A673 (cell line): ENCODE results near the gene PCYT1B. TPM values are rescaled to one million over a fixed set of nuclear protein-coding genes. Genes with fewer than 3 reads are reported as not detected.

Experiments
- BruUV-seq: library from RNA; stranded (reverse); fragments of 400-500 nt; replicated peaks from 2 replicates; lab custom pipeline; 2021; lab: Mats Ljungman, UMichigan
- CTCF ChIA-PET: fragments of 300-600 bp; sonication (Branson Sonifier 250); formaldehyde crosslinking; loops from one replicate; lab custom pipeline; 2022; ENCODE audit warnings: antibody characterized with exemption; lab: Charles Lee
- POLR2A ChIA-PET: fragments of 300-600 bp; sonication (Branson Sonifier 250); formaldehyde crosslinking; loops from one replicate; lab custom pipeline; 2022; ENCODE audit warnings: antibody characterized with exemption; ENCODE audit not compliant: low non-redundant PET; lab: Charles Lee
- DNase-seq: peaks from one replicate; pipeline ENCODE4 v3.0.0-alpha.2; 2015; ENCODE audit warnings: low spot score
- H3K27ac ChIP-seq: fragments of 200-600 bp; sonication (generic); 2 replicates; pipeline ENCODE4 v1.5.1; 2016; ENCODE audit warnings: mixed run types, low read depth, mild to moderate bottlenecking, mixed read lengths, antibody characterized with exemption, low read length; ENCODE audit not compliant: poor library complexity, severe bottlenecking
- H3K27me3 ChIP-seq: fragments of 200-600 bp; sonication (generic); replicated peaks from 2 replicates; pipeline ENCODE4 v1.6.1; 2017; ENCODE audit warnings: mixed run types, low read depth, mild to moderate bottlenecking, mixed read lengths, antibody characterized with exemption, low read length; ENCODE audit not compliant: insufficient read depth, poor library complexity
- H3K36me3 ChIP-seq: fragments of 200-600 bp; sonication (generic); 2 replicates; pipeline ENCODE4 v1.6.1; 2016; ENCODE audit warnings: mixed run types, mild to moderate bottlenecking, mixed read lengths, antibody characterized with exemption, low read length; ENCODE audit not compliant: insufficient read depth, poor library complexity, severe bottlenecking
- H3K4me1 ChIP-seq: fragments of 200-600 bp; sonication (generic); 2 replicates; pipeline ENCODE4 v1.6.1; 2017; ENCODE audit warnings: mixed run types, mild to moderate bottlenecking, mixed read lengths, antibody characterized with exemption, low read length; ENCODE audit not compliant: insufficient read depth, poor library complexity, severe bottlenecking
- H3K4me3 ChIP-seq: fragments of 200-600 bp; sonication (generic); 2 replicates; pipeline ENCODE4 v1.5.1; 2016; ENCODE audit warnings: low read depth, mixed run types, mild to moderate bottlenecking, mixed read lengths, low read length; ENCODE audit not compliant: poor library complexity, severe bottlenecking
- H3K9me3 ChIP-seq: fragments of 200-600 bp; sonication (generic); 2 replicates; pipeline ENCODE4 v1.6.1; 2016; ENCODE audit warnings: mixed run types, low read depth, mild to moderate bottlenecking, mixed read lengths, antibody characterized with exemption, low read length; ENCODE audit not compliant: poor library complexity, severe bottlenecking
- EZH2 ChIP-seq: fragments of 200-600 bp; sonication (generic); IDR thresholded peaks from 2 replicates; pipeline ENCODE4 v1.6.1; 2017; ENCODE audit warnings: borderline replicate concordance, low read depth, mild to moderate bottlenecking, mixed read lengths, antibody characterized with exemption, low read length; ENCODE audit not compliant: poor library complexity, severe bottlenecking
- intact Hi-C: fragments of 100-400 bp; cut with micrococcal nuclease; formaldehyde crosslinking; loops from one replicate; pipeline ENCODE4 v1.10.0; 2022; ENCODE audit not compliant: unreplicated experiment
- total RNA-seq: library from RNA; stranded (reverse); gene quantifications from 2 replicates; pipeline ENCODE4 v1.2.3, GENCODE V29; 2021
- TF ChIP-seq, protein P1 (sequence below): fragments of 300-800, 200-600 bp; sonication (generic); conservative IDR thresholded peaks from 2 replicates; pipeline ENCODE4 v1.5.1; 2017; ENCODE audit warnings: low read depth, mild to moderate bottlenecking, antibody characterized with exemption, low read length, moderate library complexity, mixed read lengths

PCYT1B gene
- total RNA-seq, 1 experiment from 2014 or later, result 3.6 TPM

DNA sequence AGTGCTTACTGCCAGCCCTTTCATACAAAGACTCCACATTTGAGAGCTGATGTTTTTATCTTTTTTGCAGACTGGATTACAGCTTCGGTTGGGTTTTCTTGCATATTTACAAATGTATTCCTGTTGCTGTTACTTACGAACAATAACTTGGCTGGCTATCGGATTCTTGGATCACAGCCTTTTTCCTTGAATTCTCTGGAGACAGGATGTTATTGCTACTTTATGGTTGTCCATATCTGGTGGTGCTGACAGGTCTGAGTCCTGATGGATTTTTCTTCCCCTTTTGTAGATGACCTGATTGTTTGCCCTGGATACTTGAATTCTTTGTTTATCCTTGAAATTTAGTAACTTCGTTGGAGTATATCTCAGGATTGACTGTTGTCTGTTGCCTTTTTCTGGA is 104.4 kb downstream of the PCYT1B start:
- H3K4me1 ChIP-seq, result no peaks in the 10 kb centered on the region
- peaks cover 22% of the 10 kb centered on the region for H3K27me3 ChIP-seq
- BruUV-seq, result no TSS peak

DNA sequence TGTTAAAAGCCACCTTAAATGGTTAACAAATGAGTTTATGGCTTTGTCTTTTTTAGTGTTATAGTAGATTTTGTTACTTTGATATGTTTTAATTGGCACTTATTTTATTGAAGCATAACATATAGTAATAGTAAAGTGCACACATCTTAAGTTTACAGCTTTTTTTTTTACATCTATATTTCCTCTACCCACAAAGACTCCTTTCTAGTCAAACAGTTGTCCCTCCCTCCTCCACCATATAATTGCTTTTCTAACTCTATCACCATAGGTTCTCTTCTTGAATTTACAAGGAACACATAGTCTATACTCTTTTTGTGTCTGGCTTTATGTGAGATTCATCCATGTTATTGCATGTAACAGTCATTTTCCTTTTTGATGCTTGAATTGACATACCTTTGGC is 110.6 kb downstream of the PCYT1B start:
- Histone ChIP-seq H3K4me3 (no peak overlapping the region), H3K27me3 (no peaks in the 10 kb centered on the region), H3K36me3 (no peaks in the 10 kb centered on the region), H3K27ac (no peak overlapping the region), H3K4me1 (no peaks in the 10 kb centered on the region), H3K9me3 (no peaks in the 10 kb centered on the region)
- TF ChIP-seq, protein P1, sequence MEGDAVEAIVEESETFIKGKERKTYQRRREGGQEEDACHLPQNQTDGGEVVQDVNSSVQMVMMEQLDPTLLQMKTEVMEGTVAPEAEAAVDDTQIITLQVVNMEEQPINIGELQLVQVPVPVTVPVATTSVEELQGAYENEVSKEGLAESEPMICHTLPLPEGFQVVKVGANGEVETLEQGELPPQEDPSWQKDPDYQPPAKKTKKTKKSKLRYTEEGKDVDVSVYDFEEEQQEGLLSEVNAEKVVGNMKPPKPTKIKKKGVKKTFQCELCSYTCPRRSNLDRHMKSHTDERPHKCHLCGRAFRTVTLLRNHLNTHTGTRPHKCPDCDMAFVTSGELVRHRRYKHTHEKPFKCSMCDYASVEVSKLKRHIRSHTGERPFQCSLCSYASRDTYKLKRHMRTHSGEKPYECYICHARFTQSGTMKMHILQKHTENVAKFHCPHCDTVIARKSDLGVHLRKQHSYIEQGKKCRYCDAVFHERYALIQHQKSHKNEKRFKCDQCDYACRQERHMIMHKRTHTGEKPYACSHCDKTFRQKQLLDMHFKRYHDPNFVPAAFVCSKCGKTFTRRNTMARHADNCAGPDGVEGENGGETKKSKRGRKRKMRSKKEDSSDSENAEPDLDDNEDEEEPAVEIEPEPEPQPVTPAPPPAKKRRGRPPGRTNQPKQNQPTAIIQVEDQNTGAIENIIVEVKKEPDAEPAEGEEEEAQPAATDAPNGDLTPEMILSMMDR, result no peak
- no peak for TF ChIP-seq EZH2
- ChIA-PET POLR2A (no interaction called here), CTCF (no interaction called here)
- intact Hi-C loops, result no loop called here
- no TSS peak for BruUV-seq
- DNase-seq, result no peak

More for the DNA sequence above, 104.4 kb downstream of the PCYT1B start:
- no peaks in the 10 kb centered on the region for H3K36me3 ChIP-seq
- TF ChIP-seq, protein P1, result no peak
- no peak for TF ChIP-seq EZH2
- no peak overlapping the region for H3K27ac ChIP-seq
- ChIA-PET CTCF (no interaction called here), POLR2A (no interaction called here)
- no peak overlapping the region for H3K4me3 ChIP-seq
- DNase-seq, result no peak
- H3K9me3 ChIP-seq, result no peaks in the 10 kb centered on the region
- intact Hi-C loops, result no loop called here

DNA sequence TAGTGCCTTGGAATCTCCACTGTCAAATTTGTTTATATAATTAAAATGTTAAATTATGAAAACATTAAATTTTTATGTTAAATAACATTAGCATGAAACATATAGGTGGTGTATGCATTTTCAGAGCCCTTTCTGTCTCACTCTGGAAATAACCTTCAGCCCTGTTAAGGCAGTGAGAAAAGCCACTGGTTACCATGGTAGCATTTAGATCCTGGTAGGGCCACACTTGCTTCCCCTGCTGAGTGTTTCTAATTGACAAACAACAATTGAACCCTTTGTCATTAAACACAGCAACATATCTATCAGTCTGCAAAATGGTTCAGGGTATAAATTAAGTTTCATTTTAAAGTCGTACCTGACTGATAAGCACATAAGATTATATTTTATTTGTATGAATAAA is 118.5 kb downstream of the PCYT1B start:
- TF ChIP-seq EZH2, result no peak
- TF ChIP-seq, protein P1, result no peak
- Histone ChIP-seq H3K4me1 (no peaks in the 10 kb centered on the region), H3K36me3 (no peaks in the 10 kb centered on the region), H3K27me3 (peaks cover 15% of the 10 kb centered on the region), H3K9me3 (no peaks in the 10 kb centered on the region), H3K4me3 (no peak overlapping the region), H3K27ac (no peak overlapping the region)
- CTCF ChIA-PET, result no interaction called here
- DNase-seq, result no peak
- POLR2A ChIA-PET, result no interaction called here
- no TSS peak for BruUV-seq
- intact Hi-C loops, result no loop called here
